GM19099 (cell line): ENCODE data around the gene TNFRSF1A.

Source experiments
- POLR2A ChIP-seq: IDR thresholded peaks from 3 replicates; pipeline ENCODE4 v1.6.1; 2011; ENCODE audit warnings: low read depth; ENCODE audit not compliant: insufficient read length; ENCODE audit errors: extremely low read depth

TNFRSF1A gene

GRCh38 chr12:6327229-6328041 lies 14.4 kb downstream of the TNFRSF1A start:
- no peak for TF ChIP-seq POLR2A

- TF ChIP-seq POLR2A = no peak
These were observed 15.3 kb downstream of the TNFRSF1A start for GRCh38 chr12:6326316-6327228.

DNA sequence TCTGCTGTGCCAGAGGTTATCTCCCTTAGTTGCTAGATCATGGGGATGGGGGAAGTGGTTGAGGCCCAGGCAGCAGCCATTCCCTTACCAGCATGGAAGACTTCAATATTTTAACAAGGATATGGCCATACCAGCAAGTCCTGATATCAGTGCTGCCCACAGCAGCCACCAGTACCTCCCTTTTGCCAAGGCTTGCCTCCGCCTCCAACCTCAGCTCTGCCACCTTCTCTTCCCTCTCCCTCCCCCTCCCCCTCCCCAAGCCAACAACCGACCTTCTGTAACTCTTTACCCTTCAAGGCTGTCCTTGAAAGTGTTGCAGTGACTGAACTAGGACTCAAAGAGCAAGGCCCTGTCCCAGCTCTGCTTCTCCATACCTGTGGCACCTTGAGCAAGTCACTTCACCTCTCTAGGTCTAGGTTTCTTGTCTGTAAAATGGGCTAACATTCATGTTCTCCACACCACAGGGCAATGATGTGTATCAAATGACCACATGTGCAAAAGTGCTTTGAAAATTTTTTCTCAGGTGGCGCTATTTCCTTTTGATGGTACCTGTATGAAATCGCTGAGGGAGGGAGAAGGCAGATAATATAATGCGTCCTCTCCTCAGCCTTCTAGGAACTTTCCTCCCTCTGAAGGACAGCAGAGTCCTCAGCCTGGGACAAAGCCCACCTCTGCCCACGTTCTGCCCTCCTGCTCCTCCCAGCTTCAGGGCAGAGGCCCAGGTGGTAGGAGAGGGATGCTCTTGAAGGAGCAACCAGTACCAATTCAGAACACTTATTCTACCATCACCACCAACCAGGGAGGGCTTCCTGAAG lies 16.7 kb downstream of the TNFRSF1A start:
- TF ChIP-seq POLR2A = no peak

DNA sequence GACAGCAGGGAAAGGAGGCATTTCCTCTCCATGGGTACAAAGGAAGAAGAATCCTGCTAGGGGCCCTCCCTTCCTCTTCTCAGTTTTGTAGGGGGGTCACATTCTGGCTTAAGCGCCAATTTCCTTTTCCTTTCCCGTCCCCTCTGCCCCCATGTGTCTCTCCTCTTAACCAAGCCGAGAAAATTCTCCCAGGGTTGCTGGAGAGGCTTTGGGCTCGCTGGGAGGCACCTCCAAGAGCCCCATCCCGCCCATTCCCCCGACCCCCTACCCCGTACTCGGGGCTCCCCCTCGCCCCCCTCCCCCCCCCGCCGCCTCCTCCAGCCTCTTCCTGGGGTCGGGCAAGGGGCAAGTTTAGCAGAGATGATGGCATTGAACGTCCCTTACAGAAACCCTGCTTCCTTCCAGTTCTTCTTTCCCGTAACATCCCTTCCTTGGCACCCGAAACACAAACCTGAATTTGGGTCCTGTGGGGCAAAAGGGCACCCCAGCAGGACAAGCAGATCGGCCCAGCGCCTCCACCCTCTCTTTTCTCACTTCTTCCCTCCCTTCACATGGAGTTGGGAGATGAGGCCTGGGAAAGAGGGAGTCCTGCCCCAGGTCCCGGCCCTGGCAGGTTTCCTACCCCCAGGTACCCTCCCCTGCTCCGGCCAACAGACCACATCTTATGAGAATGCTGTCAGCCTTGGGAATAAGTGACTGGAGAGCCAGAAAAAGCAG lies 17.7 kb downstream of the TNFRSF1A start:
- no peak for TF ChIP-seq POLR2A

DNA sequence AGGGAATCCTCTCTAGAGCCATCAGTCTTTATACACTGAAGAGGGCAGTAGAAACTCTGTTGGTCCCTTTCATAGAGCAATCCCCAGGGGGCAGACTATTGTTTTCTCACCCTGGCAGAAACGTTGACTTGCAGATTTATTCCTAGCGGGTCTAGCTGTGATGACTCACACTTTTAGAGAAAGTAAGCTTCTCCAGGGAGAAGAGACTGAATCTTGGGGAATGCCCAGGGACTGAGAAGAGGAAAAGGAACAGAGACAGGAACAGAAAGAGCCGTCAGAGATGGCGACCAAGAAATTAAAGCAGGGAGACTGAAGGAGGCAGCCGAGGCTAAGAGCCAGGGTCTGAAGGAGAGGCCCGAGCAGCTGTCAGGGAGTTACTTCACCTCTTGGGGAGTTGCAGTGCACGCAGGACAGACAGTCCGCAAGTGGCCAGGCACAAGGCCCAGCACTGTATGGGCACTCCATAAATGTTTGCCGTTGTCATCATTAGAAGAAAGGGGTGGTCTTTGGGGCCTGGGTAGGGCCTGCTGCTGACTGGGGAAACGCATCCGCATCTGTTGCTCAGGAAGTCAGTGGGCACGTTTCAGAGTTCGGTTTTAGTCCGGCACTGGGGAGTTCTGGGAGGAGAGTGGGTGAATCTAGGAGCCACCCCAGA lies 18.4 kb downstream of the TNFRSF1A start:
- TF ChIP-seq POLR2A = no peak

DNA sequence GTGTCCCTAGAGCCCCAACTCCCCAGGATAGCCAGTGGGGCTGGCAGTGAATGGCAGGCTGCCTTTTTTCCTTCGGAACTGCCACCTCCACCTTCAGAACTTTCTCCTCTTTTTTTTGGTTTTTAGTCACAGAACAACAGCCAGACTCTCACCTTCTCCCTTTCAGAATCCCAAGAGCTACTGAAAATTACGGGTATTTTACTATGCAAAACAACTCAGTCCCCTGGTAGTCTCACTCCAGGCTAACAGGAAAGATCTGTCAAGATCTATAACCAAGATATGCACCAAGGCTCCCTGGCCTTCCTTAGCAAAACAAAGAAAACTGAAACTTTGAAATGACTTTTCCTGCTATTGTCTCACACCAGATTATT lies 18.9 kb downstream of the TNFRSF1A start:
- no peak for TF ChIP-seq POLR2A

DNA sequence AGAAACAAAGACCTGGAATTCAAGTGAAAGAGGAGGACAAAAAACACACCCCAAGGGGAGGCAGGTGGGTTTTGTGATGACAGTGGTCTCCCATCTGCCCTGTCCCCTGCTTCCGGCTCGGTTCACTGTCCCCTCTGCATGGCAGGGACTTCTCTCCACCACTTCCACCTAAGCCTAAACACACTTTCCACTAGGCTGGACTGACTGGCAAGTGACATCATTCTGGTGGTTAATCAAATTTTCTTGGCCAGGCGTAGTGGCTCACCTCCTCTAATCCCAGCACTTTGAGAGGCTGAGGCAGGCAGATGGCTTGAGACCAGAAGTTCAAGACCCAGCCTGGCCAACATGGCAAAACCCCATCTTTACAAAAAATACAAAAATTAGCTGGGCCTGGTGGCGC lies 19.5 kb downstream of the TNFRSF1A start:
- no peak for TF ChIP-seq POLR2A

- no peak for TF ChIP-seq POLR2A
These were observed 20.0 kb downstream of the TNFRSF1A start for GRCh38 chr12:6321905-6322304.

DNA sequence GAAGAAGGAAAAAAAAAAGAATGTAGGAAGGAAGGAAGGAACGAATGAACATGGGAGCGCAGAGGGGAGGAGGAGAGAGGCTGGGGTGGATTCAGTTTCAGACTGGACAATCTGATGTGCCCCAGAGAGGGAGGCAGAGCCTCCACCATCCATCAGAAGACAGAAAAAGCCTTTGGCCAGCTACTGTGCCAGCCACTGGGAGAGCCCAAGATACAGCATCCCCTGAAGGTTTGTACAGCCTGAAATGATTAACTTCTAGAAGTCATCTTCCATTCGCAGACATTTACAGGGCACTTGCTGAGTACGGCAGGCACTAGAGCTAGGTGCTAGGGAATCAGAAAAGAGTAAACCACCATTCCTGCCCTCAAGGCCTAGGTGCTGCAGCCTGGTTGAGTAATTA lies 22.4 kb downstream of the TNFRSF1A start:
- TF ChIP-seq POLR2A = no peak

DNA sequence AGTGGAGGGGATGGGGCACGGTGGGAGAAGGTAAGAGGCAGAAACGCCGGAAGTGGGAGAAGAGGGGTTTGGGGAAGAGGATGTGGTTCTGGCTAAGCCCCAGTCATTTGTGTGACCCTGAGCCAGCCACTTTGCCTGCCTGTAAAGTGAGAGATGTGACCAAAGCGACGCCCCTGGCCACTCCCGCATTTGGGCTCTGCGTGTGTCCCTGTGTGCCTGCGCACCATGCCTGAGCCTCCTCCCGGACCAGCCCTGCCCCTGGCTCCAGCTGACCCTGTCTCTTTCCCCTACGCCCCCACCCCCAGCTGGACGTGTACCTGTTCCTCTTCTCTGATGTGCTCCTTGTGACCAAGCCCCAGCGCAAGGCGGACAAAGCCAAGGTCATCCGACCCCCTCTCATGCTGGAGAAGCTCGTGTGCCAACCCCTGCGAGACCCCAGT lies 23.4 kb downstream of the TNFRSF1A start:
- no peak for TF ChIP-seq POLR2A

DNA sequence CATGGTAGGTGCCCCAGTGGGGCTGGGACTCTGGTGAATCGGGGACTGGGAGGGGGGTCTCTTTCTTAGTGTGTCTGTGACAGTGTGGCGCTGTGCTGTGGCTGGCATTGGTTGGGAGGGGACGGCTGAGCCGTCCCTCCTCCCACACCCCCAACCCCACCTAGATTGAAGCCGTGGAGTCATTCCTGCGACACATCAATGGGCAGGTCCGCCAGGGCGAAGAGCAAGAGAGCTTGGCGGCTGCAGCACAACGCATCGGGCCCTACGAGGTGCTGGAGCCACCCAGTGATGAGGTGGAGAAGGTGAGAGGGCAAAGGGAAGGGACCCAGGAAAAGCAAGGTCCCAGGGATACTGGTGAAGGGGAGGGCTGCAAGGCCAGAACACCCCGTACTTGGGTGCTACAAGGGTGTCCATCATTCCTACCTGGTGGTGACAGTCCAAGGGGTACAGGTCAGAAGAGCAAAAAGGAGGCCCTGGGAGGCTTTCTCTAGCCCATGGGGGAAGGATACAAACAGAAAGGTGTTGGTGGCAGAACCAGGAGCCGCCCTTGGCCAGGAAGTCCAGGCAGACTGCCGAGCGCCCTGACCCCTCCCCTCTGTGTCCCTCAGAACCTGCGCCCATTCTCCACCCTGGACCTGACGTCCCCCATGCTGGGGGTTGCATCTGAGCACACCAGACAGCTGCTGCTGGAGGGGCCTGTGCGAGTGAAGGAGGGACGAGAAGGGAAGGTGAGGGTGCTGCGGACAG lies 24.0 kb downstream of the TNFRSF1A start:
- no peak for TF ChIP-seq POLR2A

DNA sequence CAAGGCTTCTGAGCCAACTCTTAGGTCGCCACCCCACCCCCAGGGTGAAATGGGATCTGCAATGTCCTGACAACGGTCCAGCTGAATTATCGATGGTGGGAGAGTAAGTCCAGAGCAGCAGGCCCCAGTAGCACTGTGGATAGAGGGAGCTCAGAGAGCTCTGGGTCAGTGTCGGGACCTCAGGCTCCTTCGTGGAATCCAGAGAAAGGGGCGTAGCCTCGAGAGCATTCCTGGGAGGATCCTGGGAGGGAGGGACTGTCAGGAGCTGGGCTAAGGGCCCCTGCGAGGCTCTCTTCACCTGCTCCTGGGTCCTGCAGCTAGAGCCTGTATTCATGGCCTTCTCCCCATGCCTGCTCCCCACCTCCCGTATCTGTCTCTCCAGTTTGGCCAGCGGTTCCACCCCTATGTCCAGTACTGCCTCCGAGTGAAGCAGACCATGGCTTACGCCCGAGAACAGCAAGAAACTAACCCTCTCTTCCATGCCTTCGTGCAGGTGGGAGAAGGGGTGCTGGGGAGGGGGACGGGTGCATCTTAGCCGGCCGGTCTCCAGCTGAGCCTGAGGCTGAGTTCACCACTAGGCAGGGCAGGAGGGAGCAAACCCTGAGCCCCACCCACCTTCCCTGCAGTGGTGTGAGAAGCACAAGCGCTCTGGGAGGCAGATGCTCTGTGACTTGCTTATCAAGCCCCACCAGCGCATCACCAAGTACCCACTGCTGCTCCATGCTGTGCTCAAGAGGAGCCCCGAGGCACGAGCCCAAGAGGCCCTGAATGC lies 24.8 kb downstream of the TNFRSF1A start:
- no peak for TF ChIP-seq POLR2A
